Panc1 (cell line): ENCODE measurements around the gene ATXN8OS. TPM values are rescaled to one million over a fixed set of nuclear protein-coding genes. Genes with fewer than 3 reads are reported as not detected.

Experiments used
- ATAC-seq: fragments of 200-7000 bp; cut with Tn5 transposase; 2 replicates; pipeline ENCODE4 v1.9.1; 2020; ENCODE audit warnings: mild to moderate bottlenecking, moderate library complexity
- BruUV-seq: library from RNA; stranded (reverse); fragments of 400-500 nt; replicated peaks from 2 replicates; lab custom pipeline; 2021; lab: Mats Ljungman, UMichigan
- CTCF ChIA-PET: fragments of 300-600 bp; sonication (Branson Sonifier 250); formaldehyde crosslinking; loops from one replicate; lab custom pipeline; 2022; ENCODE audit warnings: antibody characterized with exemption; lab: Charles Lee
- POLR2A ChIA-PET: fragments of 300-600 bp; sonication (Branson Sonifier 250); formaldehyde crosslinking; loops from one replicate; lab custom pipeline; 2022; ENCODE audit warnings: antibody characterized with exemption; lab: Charles Lee
- DNase-seq: peaks from one replicate; pipeline ENCODE4 v3.0.0-alpha.2; 2010; ENCODE audit warnings: low read depth, low spot score
- H3K27ac ChIP-seq: 2 replicates; pipeline ENCODE4 v1.5.1; 2011; ENCODE audit warnings: mild to moderate bottlenecking, low read length, inconsistent platforms
- H3K27me3 ChIP-seq: fragments of 200-500 bp; sonication (Bioruptor generic); 2 replicates; pipeline ENCODE4 v1.6.0; 2014; ENCODE audit warnings: low read length, inconsistent platforms; ENCODE audit not compliant: control insufficient read depth, insufficient read depth
- H3K36me3 ChIP-seq: fragments of 200-500 bp; sonication (Bioruptor generic); 2 replicates; pipeline ENCODE4 v1.5.1; 2014; ENCODE audit warnings: inconsistent platforms, mild to moderate bottlenecking, low read length, moderate library complexity; ENCODE audit not compliant: control insufficient read depth, insufficient read depth
- H3K4me1 ChIP-seq: 2 replicates; pipeline ENCODE4 v1.5.1; 2011; ENCODE audit warnings: inconsistent platforms, mild to moderate bottlenecking, low read length, moderate library complexity; ENCODE audit not compliant: control insufficient read depth, insufficient read depth
- H3K4me3 ChIP-seq, 2 experiments: 2 replicates each; pipeline ENCODE4 v1.5.1; 2011 to 2012; ENCODE audit warnings: low read depth in 2 of 2, low read length in 2 of 2, mild to moderate bottlenecking in 2 of 2, inconsistent platforms in 1 of 2, moderate library complexity in 1 of 2
- H3K9me3 ChIP-seq: fragments of 200-500 bp; sonication (Bioruptor generic); 2 replicates; pipeline ENCODE4 v1.5.1; 2014; ENCODE audit warnings: low read depth, mild to moderate bottlenecking, inconsistent platforms, low read length, moderate library complexity; ENCODE audit not compliant: control insufficient read depth, insufficient read depth
- POLR2AphosphoS5 ChIP-seq: IDR thresholded peaks from 2 replicates; pipeline ENCODE4 v1.6.1; 2012; ENCODE audit warnings: mild to moderate bottlenecking, low read depth, low read length, moderate library complexity
- SIN3A ChIP-seq: IDR thresholded peaks from 2 replicates; pipeline ENCODE4 v1.6.1; 2012; ENCODE audit warnings: low read depth, mild to moderate bottlenecking, low read length, moderate library complexity, borderline replicate concordance; ENCODE audit not compliant: insufficient read depth
- TCF7L2 ChIP-seq: IDR thresholded peaks from 2 replicates; pipeline ENCODE4 v1.6.1; 2011; ENCODE audit warnings: mild to moderate bottlenecking, low read depth, low read length, inconsistent platforms
- in situ Hi-C: cut with HindIII; loops from 2 replicates; pipeline ENCODE4 v1.10.0; 2016; ENCODE audit warnings: low sequenced_read_pairs, low pct_unique_long_range_greater_than_20kb
- intact Hi-C: fragments of 100-400 bp; cut with micrococcal nuclease; formaldehyde crosslinking; loops from one replicate; pipeline ENCODE4 v1.10.0; 2022; ENCODE audit not compliant: unreplicated experiment
- total RNA-seq: library from RNA; stranded (reverse); gene quantifications from one replicate; pipeline ENCODE4 v1.2.1, GENCODE V29; 2021; ENCODE audit not compliant: unreplicated experiment
- TF ChIP-seq, protein P1 (sequence below), 2 experiments: IDR thresholded peaks; 2 replicates each; pipeline ENCODE4 v1.6.1; 2011 to 2012; ENCODE audit warnings: low read depth in 2 of 2, control low read depth in 1 of 2, low read length in 1 of 2, mild to moderate bottlenecking in 1 of 2, moderate library complexity in 1 of 2; ENCODE audit not compliant: insufficient read depth in 1 of 2
- TF ChIP-seq, protein P2 (sequence below): fragments of 450-650 bp; IDR thresholded peaks from 2 replicates; pipeline ENCODE4 v1.5.1; 2017; ENCODE audit warnings: mild to moderate bottlenecking

ATXN8OS gene
- total RNA-seq, 1 experiment from 2014 or later: not detected

DNA sequence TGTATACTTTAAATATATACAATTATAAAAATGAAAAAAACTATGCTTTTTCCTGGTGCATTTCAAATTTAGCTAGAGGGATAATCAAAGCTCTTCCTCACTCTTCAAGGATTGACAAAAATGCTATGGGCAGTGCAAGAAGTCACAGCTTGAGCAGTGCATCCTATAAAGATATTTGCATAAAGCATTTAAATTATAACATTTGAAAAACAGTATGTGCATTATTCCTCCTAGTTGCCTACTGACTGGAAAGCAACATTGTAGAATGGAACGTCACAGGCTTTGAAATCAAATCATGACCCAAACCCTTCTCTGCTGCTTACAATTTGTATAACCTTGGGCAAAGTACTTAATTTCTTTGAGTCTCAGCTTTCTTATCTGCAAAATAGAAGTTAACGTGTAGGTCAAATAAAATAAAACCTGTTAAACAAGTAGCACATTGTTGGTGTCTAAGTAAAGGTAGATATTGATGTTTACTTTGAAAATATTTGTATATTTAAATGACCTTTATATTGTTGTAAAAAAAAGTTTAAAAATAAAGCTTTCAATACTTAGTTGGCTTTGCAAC, 9.8 kb downstream of the ATXN8OS start:
- CTCF ChIA-PET: no interaction called here
- no peaks in the 10 kb centered on the region for H3K27me3 ChIP-seq
- no TSS peak for BruUV-seq
- H3K27ac ChIP-seq: no peak overlapping the region
- H3K9me3 ChIP-seq: no peaks in the 10 kb centered on the region
- no peak overlapping the region for H3K4me3 ChIP-seq
- no peaks in the 10 kb centered on the region for H3K36me3 ChIP-seq
- POLR2A ChIA-PET: no interaction called here
- no peak for ATAC-seq
- no peaks in the 10 kb centered on the region for H3K4me1 ChIP-seq
- TF ChIP-seq, protein P1, sequence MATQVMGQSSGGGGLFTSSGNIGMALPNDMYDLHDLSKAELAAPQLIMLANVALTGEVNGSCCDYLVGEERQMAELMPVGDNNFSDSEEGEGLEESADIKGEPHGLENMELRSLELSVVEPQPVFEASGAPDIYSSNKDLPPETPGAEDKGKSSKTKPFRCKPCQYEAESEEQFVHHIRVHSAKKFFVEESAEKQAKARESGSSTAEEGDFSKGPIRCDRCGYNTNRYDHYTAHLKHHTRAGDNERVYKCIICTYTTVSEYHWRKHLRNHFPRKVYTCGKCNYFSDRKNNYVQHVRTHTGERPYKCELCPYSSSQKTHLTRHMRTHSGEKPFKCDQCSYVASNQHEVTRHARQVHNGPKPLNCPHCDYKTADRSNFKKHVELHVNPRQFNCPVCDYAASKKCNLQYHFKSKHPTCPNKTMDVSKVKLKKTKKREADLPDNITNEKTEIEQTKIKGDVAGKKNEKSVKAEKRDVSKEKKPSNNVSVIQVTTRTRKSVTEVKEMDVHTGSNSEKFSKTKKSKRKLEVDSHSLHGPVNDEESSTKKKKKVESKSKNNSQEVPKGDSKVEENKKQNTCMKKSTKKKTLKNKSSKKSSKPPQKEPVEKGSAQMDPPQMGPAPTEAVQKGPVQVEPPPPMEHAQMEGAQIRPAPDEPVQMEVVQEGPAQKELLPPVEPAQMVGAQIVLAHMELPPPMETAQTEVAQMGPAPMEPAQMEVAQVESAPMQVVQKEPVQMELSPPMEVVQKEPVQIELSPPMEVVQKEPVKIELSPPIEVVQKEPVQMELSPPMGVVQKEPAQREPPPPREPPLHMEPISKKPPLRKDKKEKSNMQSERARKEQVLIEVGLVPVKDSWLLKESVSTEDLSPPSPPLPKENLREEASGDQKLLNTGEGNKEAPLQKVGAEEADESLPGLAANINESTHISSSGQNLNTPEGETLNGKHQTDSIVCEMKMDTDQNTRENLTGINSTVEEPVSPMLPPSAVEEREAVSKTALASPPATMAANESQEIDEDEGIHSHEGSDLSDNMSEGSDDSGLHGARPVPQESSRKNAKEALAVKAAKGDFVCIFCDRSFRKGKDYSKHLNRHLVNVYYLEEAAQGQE (IDR thresholded peaks at IDR 0.05; ENCODE audit: insufficient read depth in 1 of 2, low read depth in 2 of 2, low read length in 1 of 2): no peak
- TF ChIP-seq, protein P2, sequence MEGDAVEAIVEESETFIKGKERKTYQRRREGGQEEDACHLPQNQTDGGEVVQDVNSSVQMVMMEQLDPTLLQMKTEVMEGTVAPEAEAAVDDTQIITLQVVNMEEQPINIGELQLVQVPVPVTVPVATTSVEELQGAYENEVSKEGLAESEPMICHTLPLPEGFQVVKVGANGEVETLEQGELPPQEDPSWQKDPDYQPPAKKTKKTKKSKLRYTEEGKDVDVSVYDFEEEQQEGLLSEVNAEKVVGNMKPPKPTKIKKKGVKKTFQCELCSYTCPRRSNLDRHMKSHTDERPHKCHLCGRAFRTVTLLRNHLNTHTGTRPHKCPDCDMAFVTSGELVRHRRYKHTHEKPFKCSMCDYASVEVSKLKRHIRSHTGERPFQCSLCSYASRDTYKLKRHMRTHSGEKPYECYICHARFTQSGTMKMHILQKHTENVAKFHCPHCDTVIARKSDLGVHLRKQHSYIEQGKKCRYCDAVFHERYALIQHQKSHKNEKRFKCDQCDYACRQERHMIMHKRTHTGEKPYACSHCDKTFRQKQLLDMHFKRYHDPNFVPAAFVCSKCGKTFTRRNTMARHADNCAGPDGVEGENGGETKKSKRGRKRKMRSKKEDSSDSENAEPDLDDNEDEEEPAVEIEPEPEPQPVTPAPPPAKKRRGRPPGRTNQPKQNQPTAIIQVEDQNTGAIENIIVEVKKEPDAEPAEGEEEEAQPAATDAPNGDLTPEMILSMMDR: no peak
- TF ChIP-seq TCF7L2: no peak
- no peak for DNase-seq
- in situ Hi-C loops: no loop called here
- intact Hi-C loops: no loop called here

DNA sequence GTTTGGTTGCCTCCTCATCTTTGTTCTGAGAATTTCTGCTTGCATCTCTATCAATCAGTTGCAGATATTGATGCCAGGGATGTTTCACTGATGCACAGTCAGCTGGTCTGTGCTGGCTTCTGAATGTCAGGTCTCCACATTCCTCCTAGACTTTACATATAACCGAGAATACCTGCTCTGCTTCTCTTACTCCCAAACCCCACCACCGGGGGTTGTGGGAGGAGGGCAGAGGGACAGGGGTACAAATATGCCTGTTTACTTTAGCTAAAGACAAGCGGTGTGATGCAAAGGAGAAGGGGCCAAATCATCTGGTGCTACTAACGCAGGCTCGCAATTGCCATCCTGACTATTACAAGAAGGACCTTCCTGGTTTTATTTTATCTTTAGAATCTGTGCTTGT, 18.1 kb downstream of the ATXN8OS start:
- Histone ChIP-seq H3K36me3 (no peaks in the 10 kb centered on the region), H3K4me1 (no peaks in the 10 kb centered on the region), H3K27ac (no peak overlapping the region), H3K4me3 (no peak overlapping the region), H3K9me3 (no peaks in the 10 kb centered on the region), H3K27me3 (no peaks in the 10 kb centered on the region)
- ATAC-seq (no peak), DNase-seq (no peak)
- no TSS peak for BruUV-seq
- intact Hi-C loops (no loop called here), in situ Hi-C loops (no loop called here)
- POLR2A ChIA-PET: no interaction called here
- TF ChIP-seq, protein P2: no peak
- TF ChIP-seq, protein P1 (IDR thresholded peaks at IDR 0.05; ENCODE audit: insufficient read depth in 1 of 2, low read depth in 2 of 2, low read length in 1 of 2): no peak
- TF ChIP-seq SIN3A (no peak), POLR2AphosphoS5 (no peak), TCF7L2 (no peak)
- CTCF ChIA-PET: no interaction called here
